Peyer's patch (tissue), 4 donors: ENCODE results near the gene UST. TPM values are rescaled to one million over a fixed set of nuclear protein-coding genes. Genes with fewer than 3 reads are reported as not detected.
A peak's percentile ranks its signal among the peaks of the same experiment; 100 is the strongest.

Source experiments
- DNase-seq, 3 donors: peaks; one replicate each; pipeline ENCODE4 v3.0.0-alpha.2; 2017 to 2019
- H3K27ac ChIP-seq, 4 donors: fragments of 200-600 bp; sonication (generic); one replicate each; pipeline ENCODE4 v1.5.1; 2016 to 2019
- H3K27me3 ChIP-seq, 2 donors: fragments of 200-600 bp; sonication (generic); one replicate each; pipeline ENCODE4 v1.5.1; 2019
- H3K36me3 ChIP-seq, 3 donors: fragments of 200-600 bp; sonication (generic); one replicate each; pipeline ENCODE4 v1.5.1; 2016 to 2019
- H3K4me1 ChIP-seq, 4 donors: fragments of 200-600 bp; sonication (generic); one replicate each; pipeline ENCODE4 v1.5.1; 2016 to 2019
- H3K4me3 ChIP-seq, 4 donors: fragments of 200-600 bp; sonication (generic); 1 replicate in 3 of 4; 2 replicates in 1 of 4; pipeline ENCODE4 v1.5.1; 2016 to 2019; ENCODE audit warnings: mild to moderate bottlenecking in 1 of 4
- H3K9me3 ChIP-seq, 4 donors: fragments of 200-600 bp; sonication (generic); one replicate each; pipeline ENCODE4 v1.5.1; 2016 to 2019; ENCODE audit warnings: mild to moderate bottlenecking in 1 of 4
- POLR2A ChIP-seq, 2 donors: fragments of 450-650 bp; IDR thresholded peaks; one replicate each; pipeline ENCODE4 v1.5.1; 2017; ENCODE audit warnings: antibody characterized with exemption in 2 of 2, mild to moderate bottlenecking in 2 of 2, moderate library complexity in 2 of 2
- total RNA-seq, 4 donors: library from RNA; depleted of rRNA; stranded (reverse); fragments of >200 nt; gene quantifications; one replicate each; pipeline ENCODE4 v1.1.0, GENCODE V29; 2016
- TF ChIP-seq, protein P1 (sequence below), 6 experiments: fragments of 450-650 bp in 4 of 6; fragments of 200-600 bp in 2 of 6; sonication (generic) in 1 of 6; IDR thresholded peaks; one replicate each; pipeline ENCODE4 v1.5.1; 2017 to 2019; ENCODE audit warnings: antibody characterized with exemption in 6 of 6, mild to moderate bottlenecking in 3 of 6, moderate library complexity in 1 of 6

The UST gene
- total RNA-seq, 4 donors from 2014 or later: 3.0 to 37.1 (median 4.6) TPM

DNA sequence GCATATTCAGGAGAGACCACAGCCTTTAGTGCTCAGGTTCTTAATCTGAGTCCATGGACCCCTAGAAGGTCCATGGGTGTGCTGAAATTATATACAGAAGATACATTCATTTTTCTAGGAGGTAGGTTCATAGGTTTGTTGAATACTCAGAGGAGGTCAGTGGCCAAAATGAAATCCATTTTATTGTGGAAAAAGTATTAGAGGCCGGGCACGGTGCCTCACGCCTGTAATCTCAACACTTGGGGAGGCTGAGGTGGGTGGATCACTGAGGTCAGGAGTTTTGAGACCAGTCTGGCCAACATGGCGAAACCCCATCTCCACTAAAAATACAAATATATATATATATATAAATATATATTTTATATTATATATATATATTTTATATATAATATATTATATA, 9.0 kb upstream of the UST start:
- no peaks in the 10 kb centered on the region for H3K9me3 ChIP-seq
- H3K4me3 ChIP-seq: no peak overlapping the region

DNA sequence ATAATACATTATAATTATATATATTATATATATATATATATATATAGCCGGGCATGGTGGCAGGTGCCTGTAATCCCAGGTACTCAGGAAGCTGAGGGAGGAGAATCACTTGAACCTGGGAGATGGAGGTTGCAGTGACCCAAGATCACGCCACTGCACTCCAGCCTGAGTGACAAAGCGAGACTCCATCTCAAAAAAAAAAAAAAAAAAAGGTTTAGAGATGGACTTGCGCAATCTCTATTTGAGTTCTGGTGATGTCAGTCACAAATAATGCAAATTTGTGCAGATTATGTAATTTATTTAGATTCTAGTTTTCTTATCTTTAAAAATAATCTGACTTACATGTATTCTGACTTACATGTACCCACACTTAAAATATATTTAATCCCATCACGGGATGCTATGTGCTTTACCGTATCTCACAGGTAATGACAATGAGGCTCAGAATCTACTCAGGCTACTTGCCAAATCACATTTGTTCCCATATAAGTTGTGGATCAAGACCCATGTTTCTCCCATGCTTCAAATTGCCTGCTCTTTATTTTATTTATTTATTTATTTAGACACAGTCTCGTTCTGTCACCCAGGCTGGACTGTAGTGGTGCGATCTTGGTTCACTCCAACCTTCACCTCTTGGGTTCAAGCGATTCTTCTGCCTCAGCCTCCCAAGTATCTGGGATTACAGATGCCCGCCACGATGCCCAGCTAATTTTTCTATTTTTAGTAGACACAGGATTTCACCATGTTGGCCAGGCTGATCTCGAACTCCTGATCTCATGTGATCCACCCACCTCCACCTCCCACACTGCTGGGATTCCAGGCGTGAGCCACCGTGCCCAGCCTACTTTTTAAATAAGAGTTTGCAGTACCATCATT, 7.6 kb upstream of the UST start:
- Histone ChIP-seq H3K4me3 (no peak overlapping the region), H3K9me3 (no peaks in the 10 kb centered on the region), H3K4me1 (no peaks in the 10 kb centered on the region), H3K36me3 (no peaks in the 10 kb centered on the region), H3K27me3 (no peaks in the 10 kb centered on the region), H3K27ac (no peak overlapping the region)
- DNase-seq: no peak
- TF ChIP-seq, protein P1, sequence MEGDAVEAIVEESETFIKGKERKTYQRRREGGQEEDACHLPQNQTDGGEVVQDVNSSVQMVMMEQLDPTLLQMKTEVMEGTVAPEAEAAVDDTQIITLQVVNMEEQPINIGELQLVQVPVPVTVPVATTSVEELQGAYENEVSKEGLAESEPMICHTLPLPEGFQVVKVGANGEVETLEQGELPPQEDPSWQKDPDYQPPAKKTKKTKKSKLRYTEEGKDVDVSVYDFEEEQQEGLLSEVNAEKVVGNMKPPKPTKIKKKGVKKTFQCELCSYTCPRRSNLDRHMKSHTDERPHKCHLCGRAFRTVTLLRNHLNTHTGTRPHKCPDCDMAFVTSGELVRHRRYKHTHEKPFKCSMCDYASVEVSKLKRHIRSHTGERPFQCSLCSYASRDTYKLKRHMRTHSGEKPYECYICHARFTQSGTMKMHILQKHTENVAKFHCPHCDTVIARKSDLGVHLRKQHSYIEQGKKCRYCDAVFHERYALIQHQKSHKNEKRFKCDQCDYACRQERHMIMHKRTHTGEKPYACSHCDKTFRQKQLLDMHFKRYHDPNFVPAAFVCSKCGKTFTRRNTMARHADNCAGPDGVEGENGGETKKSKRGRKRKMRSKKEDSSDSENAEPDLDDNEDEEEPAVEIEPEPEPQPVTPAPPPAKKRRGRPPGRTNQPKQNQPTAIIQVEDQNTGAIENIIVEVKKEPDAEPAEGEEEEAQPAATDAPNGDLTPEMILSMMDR (IDR thresholded peaks at IDR 0.05): no peak
- no peak for TF ChIP-seq POLR2A (IDR thresholded peaks at IDR 0.05)

More for the DNA sequence above, 9.0 kb upstream of the UST start:
- no peak for DNase-seq
- Histone ChIP-seq H3K27me3 (no peaks in the 10 kb centered on the region), H3K27ac (no peak overlapping the region), H3K36me3 (no peaks in the 10 kb centered on the region), H3K4me1 (no peaks in the 10 kb centered on the region)
- TF ChIP-seq POLR2A (IDR thresholded peaks at IDR 0.05): no peak
- TF ChIP-seq, protein P1 (IDR thresholded peaks at IDR 0.05): no peak

DNA sequence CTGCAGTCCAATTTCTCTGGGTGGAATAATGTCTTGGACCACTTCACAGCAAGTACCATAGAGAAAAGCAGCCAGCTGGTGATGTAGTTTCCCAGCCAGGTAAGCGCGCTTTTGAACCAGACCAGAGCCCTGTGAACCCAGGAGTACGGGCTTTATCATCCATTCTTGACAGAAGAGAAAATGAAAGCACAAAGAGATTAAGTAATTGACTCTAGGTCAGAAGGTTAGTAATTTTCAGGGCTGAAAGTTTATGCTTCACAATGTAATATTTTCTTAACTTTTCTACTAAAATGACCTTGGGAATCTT, 7.1 kb upstream of the UST start:
- no peak for DNase-seq
- Histone ChIP-seq H3K4me1 (no peaks in the 10 kb centered on the region), H3K27ac (no peak overlapping the region), H3K36me3 (no peaks in the 10 kb centered on the region), H3K27me3 (no peaks in the 10 kb centered on the region), H3K9me3 (no peaks in the 10 kb centered on the region), H3K4me3 (no peak overlapping the region)
- TF ChIP-seq POLR2A (IDR thresholded peaks at IDR 0.05): no peak
- TF ChIP-seq, protein P1 (IDR thresholded peaks at IDR 0.05): no peak

DNA sequence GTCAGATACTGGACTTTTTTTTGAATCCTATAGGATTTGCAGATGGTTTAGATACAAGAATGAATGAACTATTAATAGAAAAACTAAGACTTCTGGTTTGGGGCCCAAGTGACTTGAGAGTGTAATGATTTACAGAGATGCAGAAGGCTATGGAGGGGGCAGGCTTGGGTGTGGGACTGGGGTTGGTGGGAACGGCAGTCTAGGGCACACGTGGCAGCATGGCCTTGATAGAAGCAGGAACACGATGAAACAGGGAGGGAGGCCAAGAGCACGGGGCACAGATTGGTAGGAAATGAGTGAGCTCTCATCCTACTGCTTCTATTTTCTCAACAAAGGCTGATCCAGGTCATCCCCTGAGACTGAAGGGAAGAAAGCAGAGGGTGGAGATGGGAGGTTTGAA, 3.4 kb upstream of the UST start:
- Histone ChIP-seq H3K27ac (no peak overlapping the region), H3K36me3 (no peaks in the 10 kb centered on the region), H3K27me3 (peaks cover 0 to 4% of the 10 kb centered on the region in 2 donors), H3K4me3 (no peak overlapping the region), H3K4me1 (peaks cover 0 to 6% (median 0%) of the 10 kb centered on the region in 4 donors), H3K9me3 (no peaks in the 10 kb centered on the region)
- TF ChIP-seq, protein P1 (IDR thresholded peaks at IDR 0.05): no peak
- no peak for TF ChIP-seq POLR2A (IDR thresholded peaks at IDR 0.05)
- DNase-seq: no peak

- peaks cover 0 to 9% (median 3%) of the 10 kb centered on the region in 4 donors for H3K4me1 ChIP-seq
- H3K9me3 ChIP-seq: no peaks in the 10 kb centered on the region
- peaks cover 0 to 4% of the 10 kb centered on the region in 2 donors for H3K27me3 ChIP-seq
- peak overlapping the region; percentile 66 to 84 (median 72) for H3K4me3 ChIP-seq
- TF ChIP-seq, protein P1 (IDR thresholded peaks at IDR 0.05): no peak
- TF ChIP-seq POLR2A (IDR thresholded peaks at IDR 0.05): no peak
- no peak for DNase-seq
- no peaks in the 10 kb centered on the region for H3K36me3 ChIP-seq
- H3K27ac ChIP-seq: peak overlapping the region; percentile 74 to 94 (median 83)
Measured at GRCh38 chr6:148745926-148746325, 904 bp upstream of the UST start.
